Loucy (cell line): ENCODE measurements around the gene AQP12B.
"Not testable (repeated sequence)": the region's sequence is repeated elsewhere in the genome, so short reads cannot be mapped to it uniquely, and the experiment has no call there.

Experiments used
- EZH2phosphoT487 ChIP-seq: fragments of 200-600 bp; IDR thresholded peaks from 2 replicates; pipeline ENCODE4 v1.6.1; 2018; ENCODE audit warnings: antibody characterized with exemption, mild to moderate bottlenecking, moderate library complexity, borderline replicate concordance
- TF ChIP-seq, protein P1 (sequence below): fragments of 200-600 bp; sonication (generic); conservative IDR thresholded peaks from 2 replicates; pipeline ENCODE4 v1.5.1; 2014; ENCODE audit warnings: mild to moderate bottlenecking, antibody characterized with exemption, low read length

DNA sequence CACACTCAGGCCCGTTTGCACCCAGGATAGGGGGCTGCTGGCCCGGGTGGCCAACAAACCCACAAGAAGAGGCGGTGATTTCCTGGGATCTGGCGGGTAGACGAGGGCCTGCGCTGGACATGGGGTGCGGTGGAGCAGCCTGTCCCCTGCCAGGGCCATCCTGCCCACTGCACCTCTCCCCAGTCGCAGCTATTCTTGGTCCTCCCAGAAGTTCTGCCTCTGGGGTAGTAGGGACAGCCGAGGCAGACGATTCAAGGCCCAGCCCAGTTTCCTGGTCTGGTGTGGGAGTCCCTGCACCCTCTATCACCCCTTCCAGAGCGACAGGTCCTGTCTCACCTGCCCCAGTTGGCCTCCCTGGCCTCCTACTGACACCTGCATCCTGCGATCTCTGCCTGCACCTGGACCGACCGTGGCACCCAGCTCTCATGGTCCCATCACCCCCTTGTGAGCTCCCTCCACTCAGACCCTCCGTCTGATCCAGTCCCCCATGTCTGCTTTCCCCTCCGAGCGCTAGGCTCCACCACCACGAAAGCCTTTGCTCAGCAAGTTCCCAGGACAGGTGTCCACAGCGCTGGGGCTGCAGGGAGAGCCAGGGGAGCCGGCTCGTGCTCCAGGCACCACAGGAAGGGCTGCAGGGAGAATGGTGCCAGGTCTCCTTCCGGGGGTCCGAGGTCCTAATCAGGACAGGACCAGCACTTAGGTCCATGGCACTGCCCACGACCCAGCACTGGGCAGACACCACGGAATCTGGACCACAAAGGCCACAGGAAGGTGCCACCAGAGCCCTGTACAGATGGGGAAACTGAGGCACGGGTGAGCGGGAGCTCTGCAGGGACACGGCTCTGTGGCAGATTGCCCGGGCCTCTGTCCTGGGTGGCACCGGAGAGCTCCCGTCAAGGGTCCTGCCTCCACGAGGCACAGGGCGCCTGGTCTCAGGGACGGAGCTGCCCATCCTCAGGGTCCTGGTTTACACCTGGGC is 10.2 kb upstream of the AQP12B start:
- TF ChIP-seq, protein P1, sequence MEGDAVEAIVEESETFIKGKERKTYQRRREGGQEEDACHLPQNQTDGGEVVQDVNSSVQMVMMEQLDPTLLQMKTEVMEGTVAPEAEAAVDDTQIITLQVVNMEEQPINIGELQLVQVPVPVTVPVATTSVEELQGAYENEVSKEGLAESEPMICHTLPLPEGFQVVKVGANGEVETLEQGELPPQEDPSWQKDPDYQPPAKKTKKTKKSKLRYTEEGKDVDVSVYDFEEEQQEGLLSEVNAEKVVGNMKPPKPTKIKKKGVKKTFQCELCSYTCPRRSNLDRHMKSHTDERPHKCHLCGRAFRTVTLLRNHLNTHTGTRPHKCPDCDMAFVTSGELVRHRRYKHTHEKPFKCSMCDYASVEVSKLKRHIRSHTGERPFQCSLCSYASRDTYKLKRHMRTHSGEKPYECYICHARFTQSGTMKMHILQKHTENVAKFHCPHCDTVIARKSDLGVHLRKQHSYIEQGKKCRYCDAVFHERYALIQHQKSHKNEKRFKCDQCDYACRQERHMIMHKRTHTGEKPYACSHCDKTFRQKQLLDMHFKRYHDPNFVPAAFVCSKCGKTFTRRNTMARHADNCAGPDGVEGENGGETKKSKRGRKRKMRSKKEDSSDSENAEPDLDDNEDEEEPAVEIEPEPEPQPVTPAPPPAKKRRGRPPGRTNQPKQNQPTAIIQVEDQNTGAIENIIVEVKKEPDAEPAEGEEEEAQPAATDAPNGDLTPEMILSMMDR = not testable (repeated sequence)
- not testable (repeated sequence) for TF ChIP-seq EZH2phosphoT487
